H1 (cell line): ENCODE results near the gene SPPL2B. TPM values are rescaled to one million over a fixed set of nuclear protein-coding genes. Genes with fewer than 3 reads are reported as not detected.

Experiments used
- ATF2 ChIP-seq: IDR thresholded peaks from 2 replicates; pipeline ENCODE4 v1.6.1; 2012; ENCODE audit warnings: low read length, inconsistent platforms
- HDAC2 ChIP-seq, 2 experiments: fragments of 300-600 bp in 1 of 2; sonication (generic) in 1 of 2; IDR thresholded peaks; 2 replicates each; pipeline ENCODE4 v1.6.1; 2011 to 2012; ENCODE audit warnings: low read depth in 2 of 2, low read length in 2 of 2, mild to moderate bottlenecking in 2 of 2, moderate library complexity in 2 of 2, borderline replicate concordance in 1 of 2, inconsistent platforms in 1 of 2
- KDM1A ChIP-seq: fragments of 200-600, 300-600 bp; sonication (generic); IDR thresholded peaks from 2 replicates; pipeline ENCODE4 v1.7.1; 2016; ENCODE audit warnings: mild to moderate bottlenecking, low read length, borderline replicate concordance
- RAD21 ChIP-seq, 2 experiments: IDR thresholded peaks in 1 of 2; conservative IDR thresholded peaks in 1 of 2; 2 replicates each; pipeline ENCODE4 v1.6.1; 2011; ENCODE audit warnings: low read depth in 2 of 2, low read length in 2 of 2, improper control_type of control experiment in 1 of 2, inconsistent platforms in 1 of 2, mild to moderate bottlenecking in 1 of 2, moderate library complexity in 1 of 2
- polyA plus RNA-seq, 7 experiments: library from polyadenylated mRNA; depleted of rRNA in 3 of 7; stranded (reverse) in 5 of 7; unstranded in 2 of 7; fragments of >200 nt in 5 of 7; fragments of 200-250 nt in 2 of 7; gene quantifications; 1 replicate in 5 of 7; 2 replicates in 1 of 7; 4 replicates in 1 of 7; pipeline versions ENCODE4 v1.2.1 to v1.2.3, GENCODE V29; 2011 to 2013; ENCODE audit warnings: missing spikeins in 2 of 7, mixed read lengths in 2 of 7
- total RNA-seq: library from RNA; stranded (reverse); fragmentation: NEBNext Ultra II Directional; extraction: Animal tissue kit (Norgen Biotek cat#: 25700); gene quantifications from 2 replicates; pipeline ENCODE4 v1.2.1, GENCODE V29; 2021

Gene SPPL2B
- total and polyA plus RNA-seq, 2 of the 8 experiments (the other 6 are each of a cell fraction or from before 2014, with no cell fraction given): 34.8 to 55.7 TPM

- TF ChIP-seq RAD21 (IDR thresholded peaks at IDR 0.05 in 1 of 2, conservative IDR thresholded peaks at IDR 0.05 in 1 of 2; ENCODE audit: low read depth in 2 of 2, low read length in 2 of 2) (no peak), HDAC2 (IDR thresholded peaks at IDR 0.05; ENCODE audit: borderline replicate concordance in 1 of 2, low read depth in 2 of 2, low read length in 2 of 2) (no peak), ATF2 (no peak), KDM1A (no peak)
These were observed 3.2 kb downstream of the SPPL2B start (continued) for GRCh38 chr19:2331601-2332246.
